CD14-positive monocyte (primary cell): Measurements from ENCODE around the gene CAMK1D. TPM values are rescaled to one million over a fixed set of nuclear protein-coding genes. Genes with fewer than 3 reads are reported as not detected.

ENCODE experiments used
- DNase-seq, 3 donors: peaks; one replicate each; pipeline ENCODE4 v3.0.0-alpha.2; 2011 to 2022
- H2AFZ ChIP-seq: 2 replicates; pipeline ENCODE4 v1.6.0; 2012; ENCODE audit warnings: mild to moderate bottlenecking, low read depth, low read length, inconsistent platforms; ENCODE audit not compliant: insufficient read depth, poor library complexity, severe bottlenecking
- H3K27ac ChIP-seq, 2 donors: 1 replicate in 1 of 2; 2 replicates in 1 of 2; pipeline ENCODE4 v1.5.1; 2012 to 2013; ENCODE audit warnings: low read length in 2 of 2, control low read depth in 1 of 2, inconsistent platforms in 1 of 2, low read depth in 1 of 2, mild to moderate bottlenecking in 1 of 2
- H3K27me3 ChIP-seq, 2 donors: one replicate each; pipeline versions ENCODE4 v1.6.0 to v1.6.1; 2011 to 2013; ENCODE audit warnings: low read length in 2 of 2; ENCODE audit not compliant: control insufficient read depth in 2 of 2, insufficient read depth in 2 of 2
- H3K36me3 ChIP-seq, 2 donors: replicated peaks in 1 of 2; 1 replicate in 1 of 2; 2 replicates in 1 of 2; pipeline versions ENCODE4 v1.5.1 to v1.6.1; 2012 to 2013; ENCODE audit warnings: low read length in 2 of 2, control low read depth in 1 of 2, inconsistent platforms in 1 of 2, mild to moderate bottlenecking in 1 of 2; ENCODE audit not compliant: insufficient read depth in 2 of 2, control insufficient read depth in 1 of 2
- H3K4me1 ChIP-seq, 2 donors: 1 replicate in 1 of 2; 2 replicates in 1 of 2; pipeline versions ENCODE4 v1.5.1 to v1.6.1; 2012 to 2013; ENCODE audit warnings: low read length in 2 of 2, control low read depth in 1 of 2, inconsistent platforms in 1 of 2, mild to moderate bottlenecking in 1 of 2, moderate library complexity in 1 of 2; ENCODE audit not compliant: insufficient read depth in 2 of 2, control insufficient read depth in 1 of 2
- H3K4me2 ChIP-seq: replicated peaks from 2 replicates; pipeline ENCODE3; 2012; ENCODE audit warnings: low read length, moderate library complexity, mild to moderate bottlenecking; ENCODE audit not compliant: poor library complexity, severe bottlenecking; ENCODE audit errors: extremely low read depth
- H3K4me3 ChIP-seq, 3 experiments: fragments of 200-600 bp in 1 of 3; sonication (generic) in 1 of 3; replicated peaks in 1 of 3; 1 replicate in 2 of 3; 2 replicates in 1 of 3; pipeline ENCODE4 v1.5.1; 2011 to 2013; ENCODE audit warnings: low read length in 3 of 3, mild to moderate bottlenecking in 3 of 3, control low read depth in 2 of 3, low read depth in 2 of 3, inconsistent platforms in 1 of 3, moderate library complexity in 1 of 3
- H3K79me2 ChIP-seq: 2 replicates; pipeline ENCODE4 v1.6.0; 2012; ENCODE audit warnings: mild to moderate bottlenecking, control low read depth, inconsistent platforms, low read length, moderate library complexity; ENCODE audit not compliant: insufficient read depth
- H3K9ac ChIP-seq: 2 replicates; pipeline ENCODE4 v1.6.0; 2017; ENCODE audit warnings: low read length, mild to moderate bottlenecking; ENCODE audit not compliant: insufficient read depth, poor library complexity, severe bottlenecking
- H3K9me3 ChIP-seq, 2 donors: replicated peaks in 1 of 2; 1 replicate in 1 of 2; 2 replicates in 1 of 2; pipeline versions ENCODE4 v1.5.1 to v1.6.1; 2012 to 2013; ENCODE audit warnings: low read length in 2 of 2, control low read depth in 1 of 2; ENCODE audit not compliant: control insufficient read depth in 1 of 2, insufficient read depth in 1 of 2
- H4K20me1 ChIP-seq: 2 replicates; pipeline ENCODE4 v1.6.0; 2012; ENCODE audit warnings: mild to moderate bottlenecking, low read length, control low read depth, moderate library complexity; ENCODE audit not compliant: insufficient read depth
- H3K27ac Mint-ChIP-seq, 7 donors: one replicate each; pipeline ENCODE4 v1.8.0; 2020; ENCODE audit warnings: mild to moderate bottlenecking in 7 of 7, mixed read lengths in 7 of 7, moderate library complexity in 6 of 7, inconsistent platforms in 2 of 7
- H3K27me3 Mint-ChIP-seq, 3 donors: one replicate each; pipeline ENCODE4 v1.8.0; 2021 to 2022; ENCODE audit warnings: low read depth in 3 of 3, mild to moderate bottlenecking in 3 of 3, mixed read lengths in 3 of 3, moderate library complexity in 3 of 3, inconsistent platforms in 1 of 3
- H3K36me3 Mint-ChIP-seq, 2 donors: one replicate each; pipeline ENCODE4 v1.8.0; 2020; ENCODE audit warnings: mixed read lengths in 2 of 2, inconsistent platforms in 1 of 2, mild to moderate bottlenecking in 1 of 2
- H3K4me1 Mint-ChIP-seq: one replicate; pipeline ENCODE4 v1.8.0; 2020; ENCODE audit warnings: mild to moderate bottlenecking, mixed read lengths
- H3K4me3 Mint-ChIP-seq, 2 donors: one replicate each; pipeline ENCODE4 v1.8.0; 2020; ENCODE audit warnings: mild to moderate bottlenecking in 2 of 2, mixed read lengths in 2 of 2, moderate library complexity in 1 of 2
- H3K9me3 Mint-ChIP-seq, 7 donors: one replicate each; pipeline ENCODE4 v1.8.0; 2020 to 2022; ENCODE audit warnings: mixed read lengths in 7 of 7, mild to moderate bottlenecking in 6 of 7, moderate library complexity in 6 of 7, inconsistent platforms in 2 of 7
- WGBS: methylation state at CpG from one replicate; pipeline ENCODE4 v1.1.5; 2013; ENCODE audit warnings: missing lambda C conversion rate; ENCODE audit not compliant: insufficient coverage; 5-methylcytosine and 5-hydroxymethylcytosine counted together
- intact Hi-C, 2 donors: fragments of 100-400 bp; cut with micrococcal nuclease; formaldehyde crosslinking; loops; one replicate each; pipeline versions ENCODE4 v1.15.0 to v1.15.1; 2023
- polyA plus RNA-seq, 3 donors: library from polyadenylated mRNA; depleted of rRNA in 1 of 3; unstranded in 2 of 3; stranded (reverse) in 1 of 3; fragments of 300-500 nt in 2 of 3; fragments of >200 nt in 1 of 3; fragmentation: Illumina TruSeq in 2 of 3; gene quantifications; 1 replicate in 2 of 3; 2 replicates in 1 of 3; pipeline ENCODE4 v1.2.3, GENCODE V29; 2012 to 2021
- TF ChIP-seq, protein P1 (sequence below): fragments of 200-600 bp; IDR thresholded peaks from one replicate; pipeline ENCODE4 v1.8.0; 2022; ENCODE audit warnings: antibody characterized with exemption, mild to moderate bottlenecking

Gene CAMK1D
- polyA plus RNA-seq, 3 donors: 6.7 to 11.8 (median 7.1) TPM

DNA sequence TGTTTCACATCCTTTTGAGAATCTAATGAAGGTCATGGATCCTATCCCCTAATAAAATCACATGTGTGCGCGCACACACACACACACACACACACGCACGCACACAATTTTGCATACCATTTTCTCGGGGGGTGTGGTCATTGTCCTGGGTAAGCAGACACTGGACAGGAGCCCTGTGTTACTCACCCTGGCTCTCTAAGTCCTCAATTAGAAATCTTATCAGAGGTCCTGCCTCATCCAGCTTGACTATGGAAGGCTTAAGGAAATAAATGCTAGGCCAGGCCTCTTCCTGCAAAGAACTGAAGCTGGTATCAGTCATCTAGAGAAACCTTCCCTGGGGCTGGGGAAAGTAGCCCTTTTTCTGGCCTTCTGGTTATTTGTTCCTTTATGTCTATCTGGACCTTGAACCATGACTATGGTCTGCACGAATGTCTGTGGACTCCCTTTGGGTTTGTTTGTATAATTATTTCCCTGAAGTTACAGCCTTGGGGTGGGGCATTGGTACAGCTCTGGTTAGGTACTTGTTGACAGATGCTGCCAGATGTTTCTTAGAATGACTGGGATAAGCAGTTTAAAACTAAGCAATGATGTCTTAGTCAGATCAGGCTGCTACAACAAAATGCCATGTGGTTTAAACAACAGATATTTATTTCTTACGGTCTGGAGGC is 443.7 kb downstream of the CAMK1D start:
- H4K20me1 ChIP-seq: no peaks in the 10 kb centered on the region
- H3K4me3 ChIP-seq: no peak overlapping the region
- no peak overlapping the region for H2AFZ ChIP-seq
- H3K4me1 Mint-ChIP-seq: no peaks in the 10 kb centered on the region
- DNase-seq: no peak
- H3K27ac ChIP-seq: no peak overlapping the region
- H3K4me2 ChIP-seq: no peak overlapping the region
- H3K27me3 ChIP-seq: no peaks in the 10 kb centered on the region
- WGBS: 82% methylated on average over 6 of the region's 7 CpGs
- TF ChIP-seq, protein P1, sequence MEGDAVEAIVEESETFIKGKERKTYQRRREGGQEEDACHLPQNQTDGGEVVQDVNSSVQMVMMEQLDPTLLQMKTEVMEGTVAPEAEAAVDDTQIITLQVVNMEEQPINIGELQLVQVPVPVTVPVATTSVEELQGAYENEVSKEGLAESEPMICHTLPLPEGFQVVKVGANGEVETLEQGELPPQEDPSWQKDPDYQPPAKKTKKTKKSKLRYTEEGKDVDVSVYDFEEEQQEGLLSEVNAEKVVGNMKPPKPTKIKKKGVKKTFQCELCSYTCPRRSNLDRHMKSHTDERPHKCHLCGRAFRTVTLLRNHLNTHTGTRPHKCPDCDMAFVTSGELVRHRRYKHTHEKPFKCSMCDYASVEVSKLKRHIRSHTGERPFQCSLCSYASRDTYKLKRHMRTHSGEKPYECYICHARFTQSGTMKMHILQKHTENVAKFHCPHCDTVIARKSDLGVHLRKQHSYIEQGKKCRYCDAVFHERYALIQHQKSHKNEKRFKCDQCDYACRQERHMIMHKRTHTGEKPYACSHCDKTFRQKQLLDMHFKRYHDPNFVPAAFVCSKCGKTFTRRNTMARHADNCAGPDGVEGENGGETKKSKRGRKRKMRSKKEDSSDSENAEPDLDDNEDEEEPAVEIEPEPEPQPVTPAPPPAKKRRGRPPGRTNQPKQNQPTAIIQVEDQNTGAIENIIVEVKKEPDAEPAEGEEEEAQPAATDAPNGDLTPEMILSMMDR: no peak
- H3K4me1 ChIP-seq: no peaks in the 10 kb centered on the region
- H3K4me3 Mint-ChIP-seq: no peak overlapping the region
- intact Hi-C loops: no loop called here
- H3K79me2 ChIP-seq: no peaks in the 10 kb centered on the region
- H3K36me3 Mint-ChIP-seq: peaks cover 2 to 4% of the 10 kb centered on the region in 2 donors
- peaks cover 1 to 2% (median 2%) of the 10 kb centered on the region in 3 donors for H3K27me3 Mint-ChIP-seq
- no peak overlapping the region for H3K9ac ChIP-seq
- H3K9me3 ChIP-seq: peaks cover 0 to 2% of the 10 kb centered on the region in 2 donors
- H3K36me3 ChIP-seq: no peaks in the 10 kb centered on the region
- no peak overlapping the region for H3K27ac Mint-ChIP-seq
- H3K9me3 Mint-ChIP-seq: peaks cover 2 to 9% (median 4%) of the 10 kb centered on the region in 7 donors

- Histone ChIP-seq H3K9ac (no peak overlapping the region), H3K79me2 (no peaks in the 10 kb centered on the region), H3K27ac (no peak overlapping the region), H3K27me3 (no peaks in the 10 kb centered on the region), H2AFZ (no peak overlapping the region), H3K4me3 (no peak overlapping the region), H3K9me3 (no peaks in the 10 kb centered on the region), H3K36me3 (no peaks in the 10 kb centered on the region), H3K4me1 (no peaks in the 10 kb centered on the region), H4K20me1 (no peaks in the 10 kb centered on the region), H3K4me2 (no peak overlapping the region)
- Mint-ChIP-seq H3K4me1 (no peaks in the 10 kb centered on the region), H3K9me3 (peaks cover 2 to 7% (median 4%) of the 10 kb centered on the region in 7 donors), H3K36me3 (peaks cover 2 to 4% of the 10 kb centered on the region in 2 donors), H3K27me3 (peaks cover 0 to 2% (median 2%) of the 10 kb centered on the region in 3 donors), H3K4me3 (no peak overlapping the region), H3K27ac (no peak overlapping the region)
- 95% methylated on average over 11 of the region's 20 CpGs for WGBS
- intact Hi-C loops: no loop called here
- TF ChIP-seq, protein P1: no peak
- DNase-seq: no peak
Measured at GRCh38 chr10:12795315-12796110, 446.2 kb downstream of the CAMK1D start.
